ENCODE measurements around the gene IFT25.
A peak's percentile ranks its signal among the peaks of the same experiment; 100 is the strongest.

Gene IFT25

DNA sequence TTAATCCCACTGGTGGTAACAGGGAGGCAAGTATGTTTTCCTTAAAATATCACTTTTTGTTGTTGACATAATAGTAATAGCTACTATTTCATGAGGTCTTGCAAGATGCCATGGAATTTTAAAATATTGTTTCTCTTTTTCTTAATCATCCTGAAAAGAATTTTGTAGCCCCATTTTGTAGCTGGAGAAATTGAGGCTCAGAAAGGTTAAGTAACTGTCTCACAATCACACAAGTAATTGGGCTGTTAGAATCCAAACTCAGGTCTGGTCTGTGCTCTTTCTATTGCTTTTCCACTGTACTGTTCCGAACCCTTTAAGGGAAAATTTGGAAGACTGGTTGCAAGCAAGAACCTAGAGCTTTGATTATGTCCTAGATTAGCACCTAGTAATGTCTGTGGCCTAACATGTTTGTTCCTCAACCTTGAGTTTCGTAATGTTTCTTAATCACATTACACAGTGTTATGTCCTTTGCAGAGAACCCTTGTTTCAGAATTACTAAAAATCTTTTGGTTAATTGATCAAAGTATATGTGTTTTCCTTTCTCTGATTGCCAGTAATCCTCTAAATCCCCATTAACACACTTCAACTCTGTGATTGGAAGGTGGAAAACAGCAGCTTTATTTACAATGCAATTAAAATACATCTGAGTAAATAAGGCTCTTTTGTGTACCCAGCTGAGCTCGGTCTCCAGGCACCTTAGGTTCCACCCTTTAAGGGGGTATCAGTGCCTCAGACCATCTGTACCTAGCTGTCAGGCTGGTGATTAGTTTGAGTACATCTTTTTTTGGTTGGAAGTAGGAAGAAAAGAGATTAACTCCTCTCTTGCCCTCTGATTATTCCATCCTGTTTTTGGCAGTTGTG lies 11.0 kb upstream of the IFT25 start:
- DNase-seq, result peak; percentile 84

GRCh38 chr1:53954128-53954527 lies 8.6 kb upstream of the IFT25 start:
- DNase-seq, result no peak

- no peak for DNase-seq
Measured at GRCh38 chr1:53951697-53952096, 6.2 kb upstream of the IFT25 start.

DNA sequence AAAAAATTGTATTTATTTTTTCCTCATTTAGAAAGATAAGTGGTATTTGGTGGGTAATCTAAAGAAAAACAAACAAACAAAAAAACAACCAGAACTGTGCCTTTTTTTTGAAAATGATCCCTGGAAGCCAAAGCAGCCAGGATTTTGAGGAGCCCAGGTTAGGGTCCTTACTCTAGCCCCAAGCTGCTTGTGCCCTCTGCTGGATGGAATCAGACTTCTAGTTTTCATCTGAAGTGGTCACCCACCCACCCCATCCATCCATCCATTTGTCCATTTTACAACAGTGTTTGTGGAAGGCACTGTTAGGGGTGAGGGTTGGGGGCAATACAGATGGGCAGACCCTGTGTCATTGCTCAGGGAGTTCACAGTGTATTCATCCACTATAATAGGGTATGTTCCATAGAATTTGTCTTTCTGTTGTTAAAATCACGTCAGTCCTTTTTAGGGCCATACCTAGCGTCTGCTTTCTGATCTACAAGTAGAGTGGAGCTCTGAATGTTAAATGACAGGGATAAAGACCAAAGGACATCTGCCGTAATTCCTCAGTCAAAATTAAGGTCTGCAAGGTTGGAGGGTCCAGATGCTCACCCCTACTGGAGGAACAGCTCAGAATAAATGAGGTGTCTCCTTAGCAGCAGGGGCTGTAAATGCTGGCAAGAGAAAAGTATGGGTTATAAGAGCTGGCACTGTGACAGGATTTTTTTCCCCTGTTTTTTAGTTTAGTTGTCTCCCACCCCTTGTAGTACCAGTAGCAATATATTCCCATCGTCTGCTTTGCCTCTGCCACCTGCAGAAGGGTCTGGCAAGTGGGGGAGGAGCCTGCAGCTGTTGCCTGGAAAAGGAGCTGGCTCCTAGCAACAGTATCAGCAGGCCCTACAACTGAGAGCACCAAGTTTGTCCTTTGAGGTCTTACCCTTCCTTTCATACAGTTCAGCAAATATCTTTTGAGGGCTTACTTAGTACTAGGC lies 3.8 kb upstream of the IFT25 start:
- peak; percentile 68 for DNase-seq

GRCh38 chr1:53948291-53948690 lies 2.8 kb upstream of the IFT25 start:
- no peak for DNase-seq

- DNase-seq, result no peak
Measured at GRCh38 chr1:53947172-53947907, 1.8 kb upstream of the IFT25 start.

- no peak for DNase-seq
Measured at GRCh38 chr1:53946252-53947171, 1.0 kb upstream of the IFT25 start, which contains the start of gene LRRC42. Gene LRRC42 (plus strand): TSS chr1:53946350. CDS start chr1:53952000, 5,650 bp downstream.

DNA sequence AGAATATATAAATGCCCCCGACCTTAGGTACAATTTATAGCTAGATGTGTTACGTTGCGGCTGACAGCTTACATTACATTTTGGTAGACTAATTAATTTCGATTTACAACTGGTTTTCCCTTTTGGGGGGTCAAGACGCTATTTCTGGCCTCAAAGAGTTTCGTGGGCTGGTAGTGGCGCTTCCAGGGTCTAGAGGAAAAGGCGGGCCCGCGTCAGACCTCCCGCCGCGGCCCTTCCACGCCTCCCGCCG lies 391 bp downstream of the IFT25 start:
- peak; percentile 45 for DNase-seq

GRCh38 chr1:53944469-53945182 lies 873 bp downstream of the IFT25 start:
- DNase-seq, result no peak

DNA sequence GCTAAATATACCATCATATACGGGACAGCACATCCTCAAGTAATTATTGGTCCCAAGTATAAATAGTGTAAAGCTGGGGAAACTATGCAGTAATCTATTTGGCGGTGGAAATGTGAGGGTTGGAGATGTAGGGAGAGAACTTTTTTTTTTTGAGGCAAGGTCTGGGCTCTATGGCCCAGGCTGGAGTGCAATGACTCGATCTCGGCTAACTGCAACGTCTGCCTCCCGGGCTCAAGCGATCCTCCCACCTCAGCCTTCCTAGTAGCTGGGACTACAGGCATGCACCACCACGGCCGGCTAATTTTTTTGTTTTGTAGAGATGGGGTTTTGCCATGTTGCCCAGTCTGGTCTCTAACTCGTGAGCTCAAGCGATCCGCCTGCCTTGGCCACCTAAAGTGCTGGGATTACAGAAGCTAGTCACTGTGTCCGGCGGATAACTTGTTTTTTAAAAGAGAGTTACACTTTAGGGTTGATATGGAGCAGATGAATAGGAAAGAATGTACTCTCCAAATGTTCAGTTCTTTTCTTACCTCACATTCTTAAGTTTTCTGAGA lies 1.9 kb downstream of the IFT25 start:
- DNase-seq, result no peak

DNA sequence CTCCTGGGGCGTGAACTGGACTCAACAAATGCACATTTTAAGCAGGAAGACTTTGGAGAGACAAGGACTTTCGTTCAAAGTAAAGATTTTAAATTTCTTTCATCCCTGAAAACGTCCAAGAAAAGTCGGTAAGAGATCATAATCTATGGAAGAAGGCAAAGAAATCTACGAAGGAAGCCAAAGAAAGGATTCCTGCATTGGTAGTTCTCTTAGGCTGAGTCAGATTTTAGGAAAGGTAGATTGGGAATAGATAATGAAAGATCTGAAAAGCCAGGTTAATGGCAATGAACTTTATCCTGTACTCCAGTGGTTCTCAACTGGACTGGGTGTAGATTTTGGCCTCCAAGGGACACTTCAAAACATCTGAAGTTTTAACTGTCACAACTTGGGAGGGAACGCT lies 2.4 kb downstream of the IFT25 start:
- no peak for DNase-seq

- no peak for DNase-seq
Measured at GRCh38 chr1:53942127-53942957, 3.2 kb downstream of the IFT25 start.

GRCh38 chr1:53938136-53938830 lies 7.2 kb downstream of the IFT25 start:
- no peak for DNase-seq

DNA sequence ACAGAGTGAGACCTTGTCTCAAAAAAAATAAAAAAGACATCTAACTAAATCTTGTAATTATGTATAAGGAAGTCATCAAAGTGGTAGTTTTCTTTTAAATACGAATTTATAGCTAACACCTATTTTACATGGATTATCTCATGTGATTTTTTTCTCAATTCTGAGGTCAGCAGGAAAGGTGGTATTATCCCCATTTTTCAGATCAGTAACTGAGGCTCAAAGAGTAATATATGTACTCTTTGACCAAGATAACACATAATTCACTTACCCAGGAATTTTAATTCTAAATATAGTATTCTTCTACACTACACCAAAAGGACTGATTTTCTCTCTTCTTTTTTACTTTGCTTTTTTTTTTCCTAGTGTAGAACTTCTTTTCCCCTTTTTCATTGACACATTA lies 9.1 kb downstream of the IFT25 start:
- no peak for DNase-seq

- DNase-seq, result no peak
Measured at GRCh38 chr1:53934170-53934765, 11.2 kb downstream of the IFT25 start.

DNA sequence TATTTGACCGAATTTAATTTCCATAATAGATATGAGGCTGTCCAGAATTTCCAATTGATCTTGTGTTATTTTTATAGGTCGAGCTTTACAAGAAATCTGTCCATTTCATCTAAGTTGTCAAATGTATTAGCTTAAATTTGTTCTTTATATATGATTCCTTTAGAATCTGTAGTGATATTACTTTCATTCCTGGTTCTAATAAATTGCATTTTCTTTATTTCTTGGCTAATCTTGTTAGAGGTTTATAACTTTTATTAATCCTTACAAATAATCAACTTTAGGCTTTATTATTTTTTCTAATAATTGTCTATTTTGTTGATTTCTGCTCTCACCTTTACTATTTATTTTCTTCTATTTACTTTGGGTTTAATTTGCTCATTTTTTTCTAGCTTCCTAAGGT lies 14.0 kb downstream of the IFT25 start:
- no peak for DNase-seq

GRCh38 chr1:53930932-53931331 lies 14.6 kb downstream of the IFT25 start:
- no peak for DNase-seq

- no peak for DNase-seq
Measured at GRCh38 chr1:53929246-53929960, 16.1 kb downstream of the IFT25 start.
